Measurements from ENCODE around the gene SLC25A23. TPM values are rescaled to one million over a fixed set of nuclear protein-coding genes. Genes with fewer than 3 reads are reported as not detected.

The SLC25A23 gene
- total RNA-seq, 2 donors from 2014 or later, result 124 to 151 TPM

GRCh38 chr19:6442087-6442688, 17.4 kb downstream of the SLC25A23 start:
- Histone ChIP-seq H3K27me3 (no peaks in the 10 kb centered on the region), H3K9ac (ENCODE audit: low read depth in 2 of 2, low read length in 2 of 2) (no peak overlapping the region), H3K36me3 (no peaks in the 10 kb centered on the region), H3K4me1 (no peaks in the 10 kb centered on the region), H3K27ac (no peak overlapping the region), H3K9me3 (no peaks in the 10 kb centered on the region), H3K4me3 (no peak overlapping the region)
- TF ChIP-seq, protein P1, sequence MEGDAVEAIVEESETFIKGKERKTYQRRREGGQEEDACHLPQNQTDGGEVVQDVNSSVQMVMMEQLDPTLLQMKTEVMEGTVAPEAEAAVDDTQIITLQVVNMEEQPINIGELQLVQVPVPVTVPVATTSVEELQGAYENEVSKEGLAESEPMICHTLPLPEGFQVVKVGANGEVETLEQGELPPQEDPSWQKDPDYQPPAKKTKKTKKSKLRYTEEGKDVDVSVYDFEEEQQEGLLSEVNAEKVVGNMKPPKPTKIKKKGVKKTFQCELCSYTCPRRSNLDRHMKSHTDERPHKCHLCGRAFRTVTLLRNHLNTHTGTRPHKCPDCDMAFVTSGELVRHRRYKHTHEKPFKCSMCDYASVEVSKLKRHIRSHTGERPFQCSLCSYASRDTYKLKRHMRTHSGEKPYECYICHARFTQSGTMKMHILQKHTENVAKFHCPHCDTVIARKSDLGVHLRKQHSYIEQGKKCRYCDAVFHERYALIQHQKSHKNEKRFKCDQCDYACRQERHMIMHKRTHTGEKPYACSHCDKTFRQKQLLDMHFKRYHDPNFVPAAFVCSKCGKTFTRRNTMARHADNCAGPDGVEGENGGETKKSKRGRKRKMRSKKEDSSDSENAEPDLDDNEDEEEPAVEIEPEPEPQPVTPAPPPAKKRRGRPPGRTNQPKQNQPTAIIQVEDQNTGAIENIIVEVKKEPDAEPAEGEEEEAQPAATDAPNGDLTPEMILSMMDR (IDR thresholded peaks at IDR 0.05), result no peak
- no peak for DNase-seq
- intact Hi-C loops (cut with DNase I), result no loop called here

GRCh38 chr19:6440905-6441304, 18.7 kb downstream of the SLC25A23 start:
- Histone ChIP-seq H3K4me3 (no peak overlapping the region), H3K4me1 (no peaks in the 10 kb centered on the region), H3K36me3 (no peaks in the 10 kb centered on the region), H3K9ac (ENCODE audit: low read depth in 2 of 2, low read length in 2 of 2) (no peak overlapping the region), H3K27ac (no peak overlapping the region), H3K27me3 (no peaks in the 10 kb centered on the region), H3K9me3 (no peaks in the 10 kb centered on the region)
- no peak for DNase-seq
- intact Hi-C loops (cut with DNase I), result no loop called here
- TF ChIP-seq, protein P1 (IDR thresholded peaks at IDR 0.05), result no peak

- TF ChIP-seq, protein P1 (IDR thresholded peaks at IDR 0.05), result no peak
Measured at GRCh38 chr19:6439743-6440142, 19.8 kb downstream of the SLC25A23 start.

DNA sequence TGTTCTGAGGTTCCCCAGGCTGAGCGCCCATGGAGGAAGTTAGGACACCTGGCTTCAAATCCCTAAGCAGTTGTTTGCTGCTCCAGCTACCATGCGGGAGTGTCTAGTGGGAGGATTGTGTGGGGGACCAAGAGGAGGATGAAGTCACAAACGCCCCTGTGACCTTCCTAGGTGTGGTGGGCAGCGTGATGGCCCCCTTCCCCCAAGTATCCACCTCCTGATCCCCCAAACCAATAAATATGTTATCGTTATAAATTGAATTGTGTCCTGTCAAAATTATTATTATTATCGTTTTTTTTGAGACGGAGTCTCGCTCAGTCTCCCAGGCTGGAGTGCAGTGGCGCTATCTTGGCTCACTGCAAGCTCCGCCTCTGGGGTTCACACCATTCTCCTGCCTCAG, 25.9 kb downstream of the SLC25A23 start, which contains the start of gene SLC25A41:
Gene SLC25A41, minus strand, starts transcription at position 101 of the 400 bp plus-strand sequence. Its CDS starts 70 bp downstream, at position 31.
- no peaks in the 10 kb centered on the region for H3K27me3 ChIP-seq
- TF ChIP-seq, protein P1 (IDR thresholded peaks at IDR 0.05), result no peak
- no peak for DNase-seq
- H3K36me3 ChIP-seq, result no peaks in the 10 kb centered on the region
- no peak within 1 kb of the TSS for H3K27ac ChIP-seq
- no peak within 1 kb of the TSS for H3K9ac ChIP-seq (ENCODE audit: low read depth in 2 of 2, low read length in 2 of 2)
- intact Hi-C loops (cut with DNase I), result no loop called here
- no peak within 1 kb of the TSS for H3K4me3 ChIP-seq
- H3K9me3 ChIP-seq, result no peaks in the 10 kb centered on the region
- no peaks in the 10 kb centered on the region for H3K4me1 ChIP-seq

More at GRCh38 chr19:6439743-6440142, 19.8 kb downstream of the SLC25A23 start:
- Histone ChIP-seq H3K27ac (no peak overlapping the region), H3K36me3 (no peaks in the 10 kb centered on the region), H3K9ac (ENCODE audit: low read depth in 2 of 2, low read length in 2 of 2) (no peak overlapping the region), H3K4me3 (no peak overlapping the region), H3K9me3 (no peaks in the 10 kb centered on the region), H3K4me1 (no peaks in the 10 kb centered on the region), H3K27me3 (no peaks in the 10 kb centered on the region)
- DNase-seq, result no peak
- intact Hi-C loops (cut with DNase I), result no loop called here

- TF ChIP-seq, protein P1 (IDR thresholded peaks at IDR 0.05), result no peak
- Histone ChIP-seq H3K36me3 (no peaks in the 10 kb centered on the region), H3K9ac (ENCODE audit: low read depth in 2 of 2, low read length in 2 of 2) (no peak overlapping the region), H3K27ac (no peak overlapping the region), H3K4me3 (no peak overlapping the region), H3K9me3 (no peaks in the 10 kb centered on the region), H3K4me1 (no peaks in the 10 kb centered on the region), H3K27me3 (no peaks in the 10 kb centered on the region)
- no peak for DNase-seq
- intact Hi-C loops (cut with DNase I), result no loop called here
Measured at GRCh38 chr19:6433165-6433564, 26.4 kb downstream of the SLC25A23 start.

All from colonic mucosa (tissue), 4 donors.